Mammary epithelial cell (primary cell): ENCODE data around the gene SC5D.

ENCODE experiments used
- CTCF ChIP-seq, 2 donors: IDR thresholded peaks in 1 of 2; conservative IDR thresholded peaks in 1 of 2; 2 replicates each; pipeline ENCODE4 v1.5.1; 2011 to 2012; ENCODE audit warnings: inconsistent platforms in 2 of 2, low read length in 2 of 2, mild to moderate bottlenecking in 2 of 2, control low read depth in 1 of 2, low read depth in 1 of 2; ENCODE audit not compliant: insufficient read depth in 1 of 2; ENCODE audit errors: extremely low read depth in 1 of 2
- EZH2 ChIP-seq: IDR thresholded peaks from 2 replicates; pipeline ENCODE4 v1.6.1; 2012; ENCODE audit warnings: low read length, inconsistent platforms, borderline replicate concordance

GRCh38 chr11:121246021-121246768 lies 46.4 kb upstream of the SC5D start:
- TF ChIP-seq CTCF (conservative IDR thresholded peaks at IDR 0.05 in 1 of 2, IDR thresholded peaks at IDR 0.05 in 1 of 2; ENCODE audit: extremely low read depth in 1 of 2, insufficient read depth in 1 of 2, low read depth in 1 of 2, low read length in 2 of 2) (no peak), EZH2 (no peak)
